ENCODE measurements around the gene TCEAL9. TPM values are rescaled to one million over a fixed set of nuclear protein-coding genes. Genes with fewer than 3 reads are reported as not detected.

Gene TCEAL9
- total and polyA plus RNA-seq, 2 donors: 102 TPM

Small RNA genes lying within 50 kb of the gene (small RNA-seq; reads per million reads assigned to genes)
- gene Z92846.1: not detected

Other genes with a start within 250 kb of the TCEAL9 start
- gene BEX4, start 141.4 kb upstream of the TCEAL9 start, total RNA-seq: 49.5 TPM
- 68.9 TPM for gene BEX4, start 141.4 kb upstream of the TCEAL9 start, polyA plus RNA-seq
- 202 TPM for gene TCEAL8, start 101.4 kb upstream of the TCEAL9 start, total RNA-seq
- 66.5 TPM for gene TCEAL8, start 101.4 kb upstream of the TCEAL9 start, polyA plus RNA-seq
- gene TCEAL5, start 79.8 kb upstream of the TCEAL9 start, total RNA-seq: 2.5 TPM
- 1.3 TPM for gene TCEAL5, start 79.8 kb upstream of the TCEAL9 start, polyA plus RNA-seq
- gene BEX2, start 45.5 kb upstream of the TCEAL9 start, total RNA-seq: 6.2 TPM
- 9.8 TPM for gene BEX2, start 45.5 kb upstream of the TCEAL9 start, polyA plus RNA-seq
- 74.0 TPM for gene TCEAL7, start 26.3 kb upstream of the TCEAL9 start, total RNA-seq
- gene TCEAL7, start 26.3 kb upstream of the TCEAL9 start, polyA plus RNA-seq: 16.0 TPM
- gene BEX3, start 20.0 kb downstream of the TCEAL9 start, total RNA-seq: 175 TPM
- 153 TPM for gene BEX3, start 20.0 kb downstream of the TCEAL9 start, polyA plus RNA-seq
- gene RAB40A, start 163.0 kb downstream of the TCEAL9 start, total RNA-seq: 1.7 TPM
- 1.4 TPM for gene RAB40A, start 163.0 kb downstream of the TCEAL9 start, polyA plus RNA-seq
- 42.0 TPM for gene TCEAL4, start 229.0 kb downstream of the TCEAL9 start, total RNA-seq
- 620 TPM for gene TCEAL4, start 229.0 kb downstream of the TCEAL9 start, polyA plus RNA-seq